Measurements from ENCODE around the gene SKIDA1. TPM values are rescaled to one million over a fixed set of nuclear protein-coding genes. Genes with fewer than 3 reads are reported as not detected.
A peak's percentile ranks its signal among the peaks of the same experiment; 100 is the strongest.

The SKIDA1 gene
- total RNA-seq, 1 donor from 2014 or later: 0.69 TPM

DNA sequence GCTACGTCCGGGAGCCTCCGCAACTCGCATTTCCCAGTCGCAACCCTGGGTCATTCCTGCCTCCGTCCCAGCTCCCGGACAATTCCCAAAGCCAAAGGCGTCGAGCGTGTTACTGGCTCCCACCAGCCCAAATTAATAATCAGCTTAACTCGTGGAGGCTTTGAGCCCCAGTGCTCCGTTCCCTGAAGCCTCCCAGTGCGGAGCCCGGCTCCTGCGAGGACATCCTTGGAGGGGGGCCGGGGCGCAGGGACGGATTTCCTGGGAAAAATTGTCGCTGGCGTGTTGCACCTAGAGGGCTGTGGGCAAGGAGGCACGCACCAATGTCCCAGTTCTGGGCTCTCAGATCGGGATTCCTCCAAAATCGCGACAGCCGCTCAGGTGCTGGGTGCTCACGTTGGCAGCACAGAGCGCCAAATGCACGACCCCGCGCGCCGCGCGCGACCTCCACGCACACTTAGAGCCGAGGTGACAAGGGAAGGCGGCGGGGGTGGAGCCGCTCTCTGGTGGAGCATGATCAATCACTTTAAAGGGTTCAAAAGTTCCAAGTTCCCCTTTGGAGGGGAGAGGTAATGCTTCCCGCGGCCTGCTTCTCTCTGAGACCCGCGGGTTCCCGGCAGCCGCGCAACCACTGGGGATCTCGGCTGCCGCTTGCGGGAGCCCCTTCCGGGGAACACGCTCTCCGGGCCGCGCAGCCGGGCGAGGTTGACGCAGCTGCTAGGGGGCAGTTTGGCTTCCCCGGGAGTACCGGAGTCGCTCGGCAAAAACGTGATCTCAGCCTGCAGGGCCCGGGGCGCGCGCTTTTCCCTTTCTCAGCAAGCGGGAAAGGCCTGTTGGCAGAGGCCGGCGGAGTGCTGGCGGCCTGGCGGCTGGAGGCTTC, 25.5 kb downstream of the SKIDA1 start:
- Histone ChIP-seq H3K4me3 (peak overlapping the region; percentile 26), H3K27ac (no peak overlapping the region), H3K4me1 (peaks cover 19% of the 10 kb centered on the region), H3K36me3 (no peaks in the 10 kb centered on the region), H3K9me3 (no peaks in the 10 kb centered on the region), H3K27me3 (peaks cover 18% of the 10 kb centered on the region)
- ATAC-seq (no peak), DNase-seq (no peak)
- TF ChIP-seq, protein P1, sequence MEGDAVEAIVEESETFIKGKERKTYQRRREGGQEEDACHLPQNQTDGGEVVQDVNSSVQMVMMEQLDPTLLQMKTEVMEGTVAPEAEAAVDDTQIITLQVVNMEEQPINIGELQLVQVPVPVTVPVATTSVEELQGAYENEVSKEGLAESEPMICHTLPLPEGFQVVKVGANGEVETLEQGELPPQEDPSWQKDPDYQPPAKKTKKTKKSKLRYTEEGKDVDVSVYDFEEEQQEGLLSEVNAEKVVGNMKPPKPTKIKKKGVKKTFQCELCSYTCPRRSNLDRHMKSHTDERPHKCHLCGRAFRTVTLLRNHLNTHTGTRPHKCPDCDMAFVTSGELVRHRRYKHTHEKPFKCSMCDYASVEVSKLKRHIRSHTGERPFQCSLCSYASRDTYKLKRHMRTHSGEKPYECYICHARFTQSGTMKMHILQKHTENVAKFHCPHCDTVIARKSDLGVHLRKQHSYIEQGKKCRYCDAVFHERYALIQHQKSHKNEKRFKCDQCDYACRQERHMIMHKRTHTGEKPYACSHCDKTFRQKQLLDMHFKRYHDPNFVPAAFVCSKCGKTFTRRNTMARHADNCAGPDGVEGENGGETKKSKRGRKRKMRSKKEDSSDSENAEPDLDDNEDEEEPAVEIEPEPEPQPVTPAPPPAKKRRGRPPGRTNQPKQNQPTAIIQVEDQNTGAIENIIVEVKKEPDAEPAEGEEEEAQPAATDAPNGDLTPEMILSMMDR (IDR thresholded peaks at IDR 0.05): no peak
- intact Hi-C loops (cut with DNase I): loop anchor here (10.0 kb wide), 1 partner anchor 425 kb away; no protein-coding TSS in a partner anchor

DNA sequence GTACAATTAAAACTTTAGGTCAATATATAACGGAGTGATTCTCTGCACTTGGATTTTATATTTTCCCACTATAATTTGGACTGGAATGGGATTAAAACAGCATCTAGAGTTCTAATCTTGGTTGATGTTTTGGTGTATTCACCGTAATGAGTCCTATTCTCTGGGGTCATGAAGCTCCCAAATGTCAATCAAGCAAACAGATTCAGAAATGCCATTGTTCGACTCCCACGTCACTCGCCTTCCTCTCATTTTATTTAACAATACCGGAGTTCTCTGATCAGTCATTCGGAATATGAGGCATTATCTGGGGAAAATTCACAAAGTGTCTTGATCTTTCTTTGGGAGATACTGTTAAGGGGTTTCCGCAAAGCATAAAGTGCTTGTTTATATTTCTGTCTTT, 26.5 kb downstream of the SKIDA1 start:
- peaks cover 21% of the 10 kb centered on the region for H3K27me3 ChIP-seq
- peaks cover 29% of the 10 kb centered on the region for H3K4me1 ChIP-seq
- no peak for DNase-seq
- ATAC-seq: no peak
- intact Hi-C loops (cut with DNase I): no loop called here
- TF ChIP-seq, protein P1 (IDR thresholded peaks at IDR 0.05): no peak
- no peak overlapping the region for H3K27ac ChIP-seq
- no peak overlapping the region for H3K4me3 ChIP-seq
- H3K9me3 ChIP-seq: no peaks in the 10 kb centered on the region
- H3K36me3 ChIP-seq: no peaks in the 10 kb centered on the region

DNA sequence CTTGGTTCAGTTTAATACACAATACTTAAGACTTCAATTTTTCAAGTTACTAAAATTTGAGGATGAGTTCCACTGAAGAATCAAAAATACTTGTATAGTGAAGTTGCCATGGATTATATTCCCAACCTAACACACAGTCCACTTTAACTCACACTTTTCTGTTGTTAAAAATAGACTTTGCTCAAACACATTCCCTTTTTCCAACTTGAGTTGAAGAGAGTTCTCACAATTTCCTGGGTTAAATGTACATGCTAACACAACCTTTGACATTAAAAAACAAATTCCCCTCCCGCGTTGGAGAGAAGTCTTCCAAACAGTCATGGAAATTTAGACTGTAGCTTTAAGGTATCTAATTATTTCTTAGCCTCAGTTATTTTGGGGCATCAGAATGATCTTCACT, 27.1 kb downstream of the SKIDA1 start:
- TF ChIP-seq, protein P1 (IDR thresholded peaks at IDR 0.05): no peak
- intact Hi-C loops (cut with DNase I): no loop called here
- Histone ChIP-seq H3K4me3 (no peak overlapping the region), H3K36me3 (no peaks in the 10 kb centered on the region), H3K9me3 (no peaks in the 10 kb centered on the region), H3K27ac (no peak overlapping the region), H3K4me1 (peaks cover 32% of the 10 kb centered on the region), H3K27me3 (peaks cover 21% of the 10 kb centered on the region)
- no peak for DNase-seq
- ATAC-seq: no peak

DNA sequence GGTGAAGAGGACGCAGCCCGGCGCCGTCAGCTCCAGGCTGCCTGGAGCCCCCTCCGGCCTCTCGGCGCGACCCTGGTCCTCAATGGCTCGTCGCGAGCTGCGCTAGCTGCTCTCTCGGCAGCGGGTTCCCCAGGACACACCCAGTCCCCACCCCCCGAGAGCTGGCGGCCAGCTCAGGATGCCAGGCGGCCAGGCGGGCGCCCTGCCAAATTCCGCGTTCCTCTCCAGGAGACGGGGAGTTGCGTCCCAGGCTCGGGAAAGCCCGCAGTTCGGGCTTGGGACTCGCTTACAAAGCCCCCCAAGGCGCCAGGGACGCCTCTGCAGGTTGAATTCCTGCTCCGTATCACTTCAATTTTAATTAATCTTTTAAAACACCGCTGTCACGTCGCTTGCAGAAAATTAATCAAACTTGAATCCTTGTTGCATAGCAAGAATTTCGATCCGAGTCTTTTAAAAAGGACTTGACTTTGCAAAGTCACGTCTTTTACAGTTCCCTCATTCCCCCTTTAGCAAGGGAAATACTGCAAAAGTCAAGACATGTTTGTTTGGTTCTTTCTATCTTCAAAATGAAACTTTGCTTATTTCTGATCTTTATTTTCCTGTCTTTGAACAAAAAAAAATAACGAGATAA, 28.2 kb downstream of the SKIDA1 start:
- peak; percentile 97 for DNase-seq
- H3K4me1 ChIP-seq: peaks cover 32% of the 10 kb centered on the region
- H3K36me3 ChIP-seq: no peaks in the 10 kb centered on the region
- intact Hi-C loops (cut with DNase I): no loop called here
- TF ChIP-seq, protein P1 (IDR thresholded peaks at IDR 0.05): no peak
- ATAC-seq: peak; percentile 75
- H3K4me3 ChIP-seq: peak overlapping the region; percentile 72
- peaks cover 21% of the 10 kb centered on the region for H3K27me3 ChIP-seq
- H3K27ac ChIP-seq: peak overlapping the region; percentile 45
- no peaks in the 10 kb centered on the region for H3K9me3 ChIP-seq

DNA sequence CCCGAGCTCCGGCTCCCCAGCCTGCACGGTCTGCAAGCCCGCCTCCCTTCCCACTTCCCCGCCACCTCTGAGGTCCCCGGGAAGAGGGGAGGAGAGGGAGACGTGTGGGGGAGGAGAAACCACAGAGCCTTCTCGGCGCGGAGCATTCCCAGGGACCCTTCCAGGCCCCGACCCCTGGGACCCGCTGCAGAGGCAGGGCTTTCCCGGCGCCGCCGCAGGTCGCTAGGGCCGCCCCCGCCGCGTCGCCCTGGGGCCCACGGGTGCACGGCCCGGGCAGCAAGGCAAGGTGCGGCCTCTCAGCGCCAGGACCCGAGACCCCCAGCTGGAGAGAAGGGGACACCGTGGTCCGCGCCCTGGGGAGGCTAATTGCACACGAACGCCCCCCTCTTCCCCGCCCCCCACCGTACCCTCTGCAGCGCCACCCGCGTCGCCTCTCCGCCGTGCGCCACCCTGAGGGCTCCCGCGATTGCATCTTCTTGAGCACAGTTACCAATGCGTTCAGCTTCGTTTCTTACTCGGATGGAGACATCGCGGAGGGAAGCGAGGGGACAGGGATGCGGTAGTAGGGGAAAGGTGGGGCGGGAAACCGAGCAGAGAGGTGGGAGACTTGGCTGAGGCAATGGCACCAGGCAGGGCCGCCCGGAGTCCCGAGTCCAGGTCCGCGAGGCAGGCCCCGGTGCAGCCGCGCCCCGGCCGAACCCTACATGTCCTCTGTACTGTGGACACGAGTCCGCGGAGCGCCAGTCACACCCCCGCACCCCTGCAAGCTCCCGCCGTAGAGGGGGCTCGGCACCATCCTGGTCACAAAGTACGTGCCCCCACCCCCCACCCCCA, 28.9 kb downstream of the SKIDA1 start:
- H3K36me3 ChIP-seq: no peaks in the 10 kb centered on the region
- TF ChIP-seq, protein P1 (IDR thresholded peaks at IDR 0.05): peak; percentile 29
- H3K27ac ChIP-seq: peak overlapping the region; percentile 45
- H3K4me1 ChIP-seq: peaks cover 32% of the 10 kb centered on the region
- H3K9me3 ChIP-seq: no peaks in the 10 kb centered on the region
- intact Hi-C loops (cut with DNase I): no loop called here
- DNase-seq (peak; percentile 80), ATAC-seq (peak; percentile 57)
- H3K27me3 ChIP-seq: peaks cover 21% of the 10 kb centered on the region
- peak overlapping the region; percentile 72 for H3K4me3 ChIP-seq

Data from upper lobe of right lung (tissue), 1 donor.